HEK293 (cell line): ENCODE measurements around the gene KRI1.

ENCODE experiments used
- KLF16 ChIP-seq: fragments of 450-650 bp; formaldehyde crosslinking; IDR thresholded peaks from 2 replicates; pipeline ENCODE4 v1.5.1; 2017; ENCODE audit warnings: missing biosample characterization, missing genetic modification characterization
- YY1 ChIP-seq: fragments of 450-650 bp; formaldehyde crosslinking; IDR thresholded peaks from 2 replicates; pipeline ENCODE4 v1.5.1; 2018; ENCODE audit warnings: missing biosample characterization, missing genetic modification characterization
- ZNF223 ChIP-seq: fragments of 450-650 bp; formaldehyde crosslinking; IDR thresholded peaks from 2 replicates; pipeline ENCODE4 v1.5.1; 2016; ENCODE audit warnings: missing biosample characterization, missing genetic modification characterization
- ZNF530 ChIP-seq: fragments of 450-650 bp; formaldehyde crosslinking; IDR thresholded peaks from 2 replicates; pipeline ENCODE4 v1.5.1; 2016; ENCODE audit warnings: low read depth, missing biosample characterization, missing genetic modification characterization
- ZNF600 ChIP-seq: fragments of 450-650 bp; formaldehyde crosslinking; IDR thresholded peaks from 2 replicates; pipeline ENCODE4 v1.5.1; 2016; ENCODE audit warnings: missing biosample characterization, missing genetic modification characterization
- ZNF645 ChIP-seq: fragments of 450-650 bp; formaldehyde crosslinking; IDR thresholded peaks from 2 replicates; pipeline ENCODE4; 2016; ENCODE audit warnings: missing biosample characterization, missing genetic modification characterization
- ZNF670 ChIP-seq: fragments of 450-650 bp; formaldehyde crosslinking; IDR thresholded peaks from 2 replicates; pipeline ENCODE4 v1.5.1; 2016; ENCODE audit warnings: missing biosample characterization, missing genetic modification characterization, low read depth
- TF ChIP-seq, protein P1 (sequence below): fragments of 450-650 bp; formaldehyde crosslinking; IDR thresholded peaks from 2 replicates; pipeline ENCODE4 v1.5.1; 2016; ENCODE audit warnings: missing biosample characterization, missing genetic modification characterization

- TF ChIP-seq KLF16 (no peak), ZNF530 (tag by site-specific recombination) (no peak), YY1 (tag by site-specific recombination) (no peak), ZNF670 (tag by site-specific recombination) (no peak), ZNF645 (tag by site-specific recombination) (no peak), ZNF600 (tag by site-specific recombination) (no peak), ZNF223 (tag by site-specific recombination) (no peak)
- TF ChIP-seq, protein P1, sequence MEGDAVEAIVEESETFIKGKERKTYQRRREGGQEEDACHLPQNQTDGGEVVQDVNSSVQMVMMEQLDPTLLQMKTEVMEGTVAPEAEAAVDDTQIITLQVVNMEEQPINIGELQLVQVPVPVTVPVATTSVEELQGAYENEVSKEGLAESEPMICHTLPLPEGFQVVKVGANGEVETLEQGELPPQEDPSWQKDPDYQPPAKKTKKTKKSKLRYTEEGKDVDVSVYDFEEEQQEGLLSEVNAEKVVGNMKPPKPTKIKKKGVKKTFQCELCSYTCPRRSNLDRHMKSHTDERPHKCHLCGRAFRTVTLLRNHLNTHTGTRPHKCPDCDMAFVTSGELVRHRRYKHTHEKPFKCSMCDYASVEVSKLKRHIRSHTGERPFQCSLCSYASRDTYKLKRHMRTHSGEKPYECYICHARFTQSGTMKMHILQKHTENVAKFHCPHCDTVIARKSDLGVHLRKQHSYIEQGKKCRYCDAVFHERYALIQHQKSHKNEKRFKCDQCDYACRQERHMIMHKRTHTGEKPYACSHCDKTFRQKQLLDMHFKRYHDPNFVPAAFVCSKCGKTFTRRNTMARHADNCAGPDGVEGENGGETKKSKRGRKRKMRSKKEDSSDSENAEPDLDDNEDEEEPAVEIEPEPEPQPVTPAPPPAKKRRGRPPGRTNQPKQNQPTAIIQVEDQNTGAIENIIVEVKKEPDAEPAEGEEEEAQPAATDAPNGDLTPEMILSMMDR (tag by site-specific recombination): no peak
These were observed 19.0 kb downstream of the KRI1 start for GRCh38 chr19:10546817-10547216.
